GM13976 (cell line): ENCODE measurements around the gene KRTAP1-3.
"Not testable (repeated sequence)": the region's sequence is repeated elsewhere in the genome, so short reads cannot be mapped to it uniquely, and the experiment has no call there.

Experiments
- DNase-seq: peaks from one replicate; pipeline ENCODE4 v3.0.0; 2012; ENCODE audit warnings: low spot score
- in situ Hi-C: fragments of 300-500 bp; cut with MboI; formaldehyde crosslinking; loops from one replicate; pipeline ENCODE4 v1.12.0; 2022; ENCODE audit warnings: low sequenced_read_pairs, mixed read lengths, inconsistent platforms; ENCODE audit not compliant: unreplicated experiment
- TF ChIP-seq, protein P1 (sequence below): IDR thresholded peaks from 2 replicates; pipeline ENCODE4 v1.5.1; 2012; ENCODE audit warnings: borderline replicate concordance, mild to moderate bottlenecking; ENCODE audit not compliant: insufficient read depth; ENCODE audit errors: extremely low read depth, missing control alignments, control extremely low read depth

KRTAP1-3 gene

DNA sequence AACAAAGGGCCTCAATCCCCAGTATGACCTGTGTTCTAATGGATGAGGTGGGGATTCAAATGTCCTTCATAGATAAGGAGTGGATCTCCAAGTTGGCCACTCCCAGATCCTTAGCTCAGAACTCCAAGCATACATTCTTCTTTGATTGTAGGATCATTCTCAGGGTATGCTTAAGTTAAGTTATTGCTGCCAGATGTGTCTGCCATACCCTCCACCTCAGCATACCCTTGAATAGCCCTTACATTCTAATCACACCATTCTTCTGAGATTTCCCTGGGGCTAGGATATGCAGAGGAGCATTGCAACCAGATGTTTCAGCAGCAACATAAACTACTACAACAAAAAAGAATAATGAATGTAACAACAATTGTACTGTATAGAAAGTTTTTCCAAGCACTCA lies 32.6 kb upstream of the KRTAP1-3 start:
- TF ChIP-seq, protein P1, sequence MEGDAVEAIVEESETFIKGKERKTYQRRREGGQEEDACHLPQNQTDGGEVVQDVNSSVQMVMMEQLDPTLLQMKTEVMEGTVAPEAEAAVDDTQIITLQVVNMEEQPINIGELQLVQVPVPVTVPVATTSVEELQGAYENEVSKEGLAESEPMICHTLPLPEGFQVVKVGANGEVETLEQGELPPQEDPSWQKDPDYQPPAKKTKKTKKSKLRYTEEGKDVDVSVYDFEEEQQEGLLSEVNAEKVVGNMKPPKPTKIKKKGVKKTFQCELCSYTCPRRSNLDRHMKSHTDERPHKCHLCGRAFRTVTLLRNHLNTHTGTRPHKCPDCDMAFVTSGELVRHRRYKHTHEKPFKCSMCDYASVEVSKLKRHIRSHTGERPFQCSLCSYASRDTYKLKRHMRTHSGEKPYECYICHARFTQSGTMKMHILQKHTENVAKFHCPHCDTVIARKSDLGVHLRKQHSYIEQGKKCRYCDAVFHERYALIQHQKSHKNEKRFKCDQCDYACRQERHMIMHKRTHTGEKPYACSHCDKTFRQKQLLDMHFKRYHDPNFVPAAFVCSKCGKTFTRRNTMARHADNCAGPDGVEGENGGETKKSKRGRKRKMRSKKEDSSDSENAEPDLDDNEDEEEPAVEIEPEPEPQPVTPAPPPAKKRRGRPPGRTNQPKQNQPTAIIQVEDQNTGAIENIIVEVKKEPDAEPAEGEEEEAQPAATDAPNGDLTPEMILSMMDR = no peak
- no peak for DNase-seq
- in situ Hi-C loops = no loop called here

DNA sequence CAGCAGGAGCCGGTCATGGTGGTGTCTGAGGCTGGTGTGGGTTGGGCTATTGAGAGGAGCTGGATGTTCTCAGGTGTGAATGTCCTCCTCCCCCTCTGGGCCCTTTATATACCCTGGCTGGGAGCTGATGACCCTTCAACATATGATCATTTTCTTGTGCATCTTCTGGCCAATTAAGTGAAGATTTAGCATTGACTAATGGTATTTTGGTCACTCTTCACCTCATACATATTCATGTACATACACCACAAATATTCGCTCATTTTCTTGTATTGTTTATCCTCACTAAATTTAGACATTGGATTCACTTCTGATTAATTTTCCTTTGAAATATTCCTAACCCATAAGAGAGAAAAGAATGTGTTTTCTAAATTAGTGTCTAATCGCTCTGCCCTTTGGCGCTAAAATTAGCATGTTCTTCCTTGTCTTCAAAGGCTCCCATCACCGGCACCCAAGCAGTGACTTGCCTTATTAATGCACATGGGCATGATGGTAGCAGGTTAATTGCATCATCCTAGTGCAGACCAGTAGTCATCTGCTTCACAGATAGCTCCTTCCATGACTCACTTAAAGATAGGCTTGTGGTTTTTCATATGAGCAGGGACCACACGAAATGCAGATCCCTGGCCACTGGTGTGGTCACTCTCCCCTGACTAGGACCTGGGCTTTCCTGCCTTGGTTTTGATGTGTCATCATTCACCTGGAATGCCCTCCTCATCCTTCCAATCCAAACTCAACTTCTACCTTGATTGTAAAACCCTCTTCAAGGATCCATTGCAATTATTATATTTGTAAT lies 31.4 kb upstream of the KRTAP1-3 start, which contains the start of gene KRTAP2-4:
Gene KRTAP2-4, minus strand, starts transcription at position 51 of the 796 bp plus-strand sequence. Its CDS starts 34 bp downstream, at position 17.
- TF ChIP-seq, protein P1 = no peak
- in situ Hi-C loops = no loop called here
- DNase-seq = no peak

DNA sequence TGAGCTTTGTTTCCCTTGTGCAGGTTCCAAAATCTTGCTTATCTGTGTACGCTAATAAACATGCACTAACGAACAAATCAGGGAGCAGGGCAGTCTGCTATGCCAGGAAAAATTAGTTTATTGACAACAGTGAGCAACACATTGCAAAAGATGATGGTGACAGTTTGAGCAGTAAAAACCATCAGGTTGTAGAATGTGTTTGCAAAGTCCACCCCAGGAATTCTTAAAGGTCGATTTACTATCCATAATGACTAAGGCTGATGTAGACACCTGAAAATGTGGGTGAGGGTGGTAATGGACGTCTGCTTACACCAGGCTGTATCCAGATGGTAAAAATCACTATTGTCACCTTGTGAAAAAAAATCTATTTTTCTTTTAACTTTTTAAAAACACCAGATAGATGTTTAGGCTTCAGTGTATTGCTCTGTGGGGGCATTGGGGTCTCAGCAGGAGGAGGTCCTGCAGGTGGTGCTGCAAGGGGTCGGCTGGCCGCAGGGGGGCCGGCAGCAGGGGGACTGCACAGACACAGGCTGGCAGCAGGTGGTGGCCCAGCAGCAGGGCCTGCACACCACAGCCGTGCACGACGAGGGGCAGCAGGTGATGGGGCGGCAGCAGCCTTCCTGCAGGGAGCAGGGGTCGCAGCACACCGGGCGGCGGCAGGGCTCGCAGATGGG lies 30.5 kb upstream of the KRTAP1-3 start:
- in situ Hi-C loops = not testable (repeated sequence)

GRCh38 chr17:41064301-41064700 lies 29.6 kb upstream of the KRTAP1-3 start:
- in situ Hi-C loops = no loop called here
- no peak for DNase-seq
- TF ChIP-seq, protein P1 = no peak

More for the DNA sequence above, 30.5 kb upstream of the KRTAP1-3 start:
- DNase-seq = not testable (repeated sequence)

- DNase-seq = no peak
- TF ChIP-seq, protein P1 = no peak
- in situ Hi-C loops = no loop called here
Observed at GRCh38 chr17:41063449-41063848, 28.8 kb upstream of the KRTAP1-3 start.

DNA sequence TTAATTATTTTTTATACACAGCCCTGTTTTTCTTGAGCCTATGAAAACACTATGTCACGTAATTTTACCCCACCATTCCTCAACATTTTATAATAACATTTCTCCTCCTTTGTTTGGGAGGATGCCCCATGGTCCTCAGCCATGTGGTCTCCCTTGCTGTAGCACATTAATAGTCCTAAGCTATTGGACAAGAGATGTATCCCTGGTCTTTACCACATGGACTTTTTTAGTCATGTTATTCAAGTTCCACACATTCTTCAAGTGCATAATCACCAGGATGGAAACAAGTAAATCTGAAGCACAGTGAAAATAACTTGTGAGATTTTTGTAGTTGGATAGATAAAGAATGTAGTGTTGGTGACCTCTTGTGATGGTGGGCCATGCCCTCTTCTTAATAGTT lies 27.3 kb upstream of the KRTAP1-3 start:
- no peak for DNase-seq
- in situ Hi-C loops = no loop called here
- TF ChIP-seq, protein P1 = no peak

- no peak for DNase-seq
- TF ChIP-seq, protein P1 = no peak
- in situ Hi-C loops = no loop called here
Observed at GRCh38 chr17:41060052-41060604, 25.5 kb upstream of the KRTAP1-3 start, which contains the start of gene KRTAP2-3. Gene KRTAP2-3, minus strand, starts transcription at chr17:41060114. Its CDS starts 64 bp downstream, at chr17:41060050.

GRCh38 chr17:41059276-41060051 lies 24.8 kb upstream of the KRTAP1-3 start:
- DNase-seq, in situ Hi-C loops: not testable (repeated sequence)
